Measurements from ENCODE around the gene CD163.

CD163 gene

DNA sequence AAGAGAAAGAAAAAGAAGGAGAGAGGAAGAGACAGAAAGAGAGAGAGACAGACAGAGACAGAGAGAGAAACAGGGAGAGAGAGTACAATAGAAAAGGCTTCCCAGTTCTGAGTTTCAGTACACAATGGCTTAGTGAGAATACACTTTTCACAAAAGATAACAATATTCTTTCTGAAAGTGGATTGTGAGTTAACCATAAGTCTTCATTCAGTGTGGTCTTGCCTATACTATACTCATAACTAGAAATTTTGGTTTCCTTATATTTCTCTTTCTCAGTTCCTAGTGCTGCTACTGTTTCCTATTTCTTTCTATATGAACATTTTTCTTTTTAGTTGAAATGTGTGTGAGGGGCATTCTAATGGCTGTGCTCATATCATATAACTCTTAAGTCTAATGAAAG, 68.9 kb downstream of the CD163 start:
- TF ChIP-seq, protein P1, sequence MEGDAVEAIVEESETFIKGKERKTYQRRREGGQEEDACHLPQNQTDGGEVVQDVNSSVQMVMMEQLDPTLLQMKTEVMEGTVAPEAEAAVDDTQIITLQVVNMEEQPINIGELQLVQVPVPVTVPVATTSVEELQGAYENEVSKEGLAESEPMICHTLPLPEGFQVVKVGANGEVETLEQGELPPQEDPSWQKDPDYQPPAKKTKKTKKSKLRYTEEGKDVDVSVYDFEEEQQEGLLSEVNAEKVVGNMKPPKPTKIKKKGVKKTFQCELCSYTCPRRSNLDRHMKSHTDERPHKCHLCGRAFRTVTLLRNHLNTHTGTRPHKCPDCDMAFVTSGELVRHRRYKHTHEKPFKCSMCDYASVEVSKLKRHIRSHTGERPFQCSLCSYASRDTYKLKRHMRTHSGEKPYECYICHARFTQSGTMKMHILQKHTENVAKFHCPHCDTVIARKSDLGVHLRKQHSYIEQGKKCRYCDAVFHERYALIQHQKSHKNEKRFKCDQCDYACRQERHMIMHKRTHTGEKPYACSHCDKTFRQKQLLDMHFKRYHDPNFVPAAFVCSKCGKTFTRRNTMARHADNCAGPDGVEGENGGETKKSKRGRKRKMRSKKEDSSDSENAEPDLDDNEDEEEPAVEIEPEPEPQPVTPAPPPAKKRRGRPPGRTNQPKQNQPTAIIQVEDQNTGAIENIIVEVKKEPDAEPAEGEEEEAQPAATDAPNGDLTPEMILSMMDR (IDR thresholded peaks at IDR 0.05; ENCODE audit: low read depth, low read length), result no peak
- H3K4me3 ChIP-seq (ENCODE audit: low read depth, low read length), result no peak overlapping the region

DNA sequence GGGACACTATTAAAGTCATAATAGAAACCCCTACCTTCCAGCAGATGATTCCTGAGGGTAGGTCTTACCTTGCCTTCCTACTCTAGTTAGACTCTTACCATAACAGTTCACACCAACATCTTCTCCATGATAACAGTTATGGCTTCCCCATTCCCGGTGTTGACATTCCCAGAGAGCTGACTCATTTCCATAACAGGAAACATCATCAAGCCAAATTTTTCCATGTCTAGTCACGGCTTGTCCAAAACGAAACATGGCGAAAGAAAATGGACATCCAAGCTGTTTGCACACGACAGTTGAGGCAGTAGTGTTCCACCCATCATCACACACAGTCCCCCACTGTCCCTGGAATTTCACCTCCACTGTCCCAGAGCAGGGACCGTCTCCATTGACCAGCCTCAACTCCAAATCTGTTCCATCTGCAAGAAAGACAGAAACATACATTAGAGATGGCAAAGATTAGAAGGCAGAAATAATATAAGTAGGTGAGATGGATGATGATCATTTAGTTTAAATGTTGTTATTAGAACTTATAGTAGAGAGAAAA, 70.2 kb downstream of the CD163 start:
- peak overlapping the region; percentile 21 for H3K4me3 ChIP-seq (ENCODE audit: low read depth, low read length)
- TF ChIP-seq, protein P1 (IDR thresholded peaks at IDR 0.05; ENCODE audit: low read depth, low read length), result no peak

DNA sequence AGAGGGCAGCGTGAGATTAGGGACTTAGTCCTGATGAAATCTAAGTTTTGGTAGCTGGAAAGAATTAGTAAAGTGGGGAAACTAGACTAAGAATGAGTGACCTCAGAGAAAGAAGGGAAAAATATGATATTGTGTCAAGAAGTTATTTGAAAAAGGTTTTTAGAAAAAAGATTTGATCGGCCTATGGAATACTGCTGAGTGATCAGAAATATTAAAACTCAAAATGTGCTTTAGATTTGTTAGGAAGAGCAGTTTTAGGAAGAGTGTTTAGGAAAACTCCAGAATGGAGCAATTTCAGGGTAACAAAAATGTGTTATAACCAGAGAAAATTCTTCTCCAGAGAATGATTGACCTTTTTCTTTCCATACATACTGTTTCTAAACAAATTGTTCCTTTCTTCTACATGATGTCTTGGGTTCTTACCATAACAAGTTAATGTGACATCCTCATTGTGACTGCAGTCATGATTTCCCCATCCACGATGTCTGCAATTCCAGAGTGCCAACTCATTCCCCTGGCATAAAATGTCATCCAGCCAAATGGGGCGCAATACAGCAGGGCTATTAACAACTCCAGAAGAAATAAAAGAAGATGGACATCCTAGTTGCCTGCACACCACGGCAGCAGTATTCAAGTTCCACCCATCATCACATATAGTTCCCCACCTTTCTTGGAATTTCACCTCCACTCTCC, 71.4 kb downstream of the CD163 start:
- TF ChIP-seq, protein P1 (IDR thresholded peaks at IDR 0.05; ENCODE audit: low read depth, low read length), result no peak
- no peak overlapping the region for H3K4me3 ChIP-seq (ENCODE audit: low read depth, low read length)

Measured in WI38 (cell line).